ENCODE results near the gene NT5C.

GRCh38 chr17:75118307-75118706 is 13.2 kb downstream of the NT5C start:
- TF ChIP-seq POLR2AphosphoS5 (IDR thresholded peaks at IDR 0.05; ENCODE audit: insufficient read depth in 1 of 2, low read depth in 1 of 2) (no peak), POLR2A (IDR thresholded peaks at IDR 0.05) (no peak), CTCF (IDR thresholded peaks at IDR 0.05) (no peak)
